ENCODE data around the gene GIMAP2.
"Not testable (repeated sequence)": the region's sequence is repeated elsewhere in the genome, so short reads cannot be mapped to it uniquely, and the experiment has no call there.

GIMAP2 gene

DNA sequence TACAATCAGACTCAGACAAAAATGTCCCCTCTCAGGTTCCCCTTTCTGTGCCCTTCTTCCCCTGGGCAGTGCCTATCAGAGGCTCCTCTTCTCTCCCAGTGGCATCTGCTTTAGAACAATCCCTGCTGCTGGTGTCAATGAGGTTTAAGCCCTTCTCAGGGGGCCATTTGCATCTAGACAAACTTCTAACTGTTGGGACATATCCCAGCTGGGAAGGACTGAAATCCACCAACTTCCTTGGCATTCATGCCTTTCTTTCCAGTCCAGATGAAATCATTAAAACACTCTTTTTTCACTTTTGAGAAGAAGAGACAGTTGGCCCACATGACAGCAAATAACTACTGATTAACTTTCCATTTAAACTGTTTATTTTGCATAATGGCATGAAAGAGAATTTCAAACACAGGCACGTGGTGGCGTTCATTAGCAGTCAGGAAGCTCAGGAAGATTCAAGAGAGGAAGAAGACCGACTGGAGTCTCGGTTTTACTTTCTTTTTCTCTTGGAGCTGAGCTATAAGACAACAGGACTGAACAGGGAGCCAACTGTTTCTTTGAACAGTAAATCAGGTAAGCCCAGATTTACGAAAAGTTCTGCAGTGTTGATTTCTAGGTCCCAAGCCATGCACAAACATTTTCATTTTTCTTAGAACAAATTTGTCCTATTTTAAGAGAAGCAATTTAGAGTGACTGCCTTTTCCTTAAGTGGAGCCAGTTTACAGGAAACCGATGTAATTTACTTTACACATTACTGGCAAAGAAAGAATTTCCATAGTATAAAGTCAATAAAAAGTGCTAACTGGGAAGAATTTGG lies at the start of gene GIMAP2:
Gene GIMAP2 (plus strand): TSS at position 488 of the 811 bp plus-strand sequence. CDS start 1,354 bp downstream, outside the sequence.
- Mint-ChIP-seq H3K27me3 (no peaks in the 10 kb centered on the region), H3K4me1 (peaks cover 88% of the 10 kb centered on the region), H3K36me3 (peaks cover 41% of the 10 kb centered on the region), H3K9me3 (peaks cover 17% of the 10 kb centered on the region), H3K4me3 (peak within 1 kb of the TSS; percentile 96), H3K27ac (peak within 1 kb of the TSS; percentile 99)

DNA sequence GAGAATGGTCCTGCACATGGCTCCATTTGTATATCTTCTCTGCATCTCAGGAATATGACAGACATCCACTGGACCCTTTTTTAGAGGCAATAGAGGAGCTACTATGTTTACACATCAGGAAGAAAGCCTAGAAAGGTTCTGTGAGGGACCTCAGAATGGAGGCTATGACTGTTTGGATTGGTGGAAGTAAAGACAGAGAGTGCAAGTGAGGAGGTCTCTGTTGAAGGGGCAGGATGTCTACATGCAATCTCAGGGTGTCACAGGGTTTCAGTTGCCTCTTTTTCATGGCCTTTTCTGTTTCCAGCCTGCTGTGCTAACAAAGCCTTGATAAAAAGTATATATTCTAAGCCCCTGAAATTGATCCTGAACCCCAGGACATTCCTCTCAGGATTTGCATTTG lies 43.7 kb upstream of the GIMAP2 start:
- H3K4me3 Mint-ChIP-seq: no peak overlapping the region
- peaks cover 48% of the 10 kb centered on the region for H3K36me3 Mint-ChIP-seq
- peaks cover 32% of the 10 kb centered on the region for H3K9me3 Mint-ChIP-seq
- H3K4me1 Mint-ChIP-seq: peaks cover 64% of the 10 kb centered on the region
- H3K27me3 Mint-ChIP-seq: no peaks in the 10 kb centered on the region
- H3K27ac Mint-ChIP-seq: peak overlapping the region; percentile 41

DNA sequence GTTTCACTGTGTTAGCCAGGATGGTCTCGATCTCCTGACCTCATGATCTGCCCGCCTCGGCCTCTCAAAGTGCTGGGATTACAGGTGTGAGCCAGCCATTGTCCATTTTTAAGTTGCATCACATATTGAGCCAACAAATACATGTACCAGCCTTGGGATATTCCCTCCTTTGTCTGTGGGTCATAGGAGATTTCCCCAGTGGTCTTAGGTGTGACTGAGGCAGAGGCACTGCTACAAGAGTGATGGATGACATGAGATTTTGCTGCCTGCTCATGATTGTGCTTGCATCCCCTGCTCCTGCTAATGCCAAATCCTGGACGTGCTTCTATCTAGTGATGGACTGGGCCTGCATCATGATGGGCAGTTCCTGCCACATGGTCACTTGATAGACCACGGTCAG lies 42.6 kb upstream of the GIMAP2 start:
- H3K27me3 Mint-ChIP-seq: no peaks in the 10 kb centered on the region
- peak overlapping the region; percentile 51 for H3K27ac Mint-ChIP-seq

DNA sequence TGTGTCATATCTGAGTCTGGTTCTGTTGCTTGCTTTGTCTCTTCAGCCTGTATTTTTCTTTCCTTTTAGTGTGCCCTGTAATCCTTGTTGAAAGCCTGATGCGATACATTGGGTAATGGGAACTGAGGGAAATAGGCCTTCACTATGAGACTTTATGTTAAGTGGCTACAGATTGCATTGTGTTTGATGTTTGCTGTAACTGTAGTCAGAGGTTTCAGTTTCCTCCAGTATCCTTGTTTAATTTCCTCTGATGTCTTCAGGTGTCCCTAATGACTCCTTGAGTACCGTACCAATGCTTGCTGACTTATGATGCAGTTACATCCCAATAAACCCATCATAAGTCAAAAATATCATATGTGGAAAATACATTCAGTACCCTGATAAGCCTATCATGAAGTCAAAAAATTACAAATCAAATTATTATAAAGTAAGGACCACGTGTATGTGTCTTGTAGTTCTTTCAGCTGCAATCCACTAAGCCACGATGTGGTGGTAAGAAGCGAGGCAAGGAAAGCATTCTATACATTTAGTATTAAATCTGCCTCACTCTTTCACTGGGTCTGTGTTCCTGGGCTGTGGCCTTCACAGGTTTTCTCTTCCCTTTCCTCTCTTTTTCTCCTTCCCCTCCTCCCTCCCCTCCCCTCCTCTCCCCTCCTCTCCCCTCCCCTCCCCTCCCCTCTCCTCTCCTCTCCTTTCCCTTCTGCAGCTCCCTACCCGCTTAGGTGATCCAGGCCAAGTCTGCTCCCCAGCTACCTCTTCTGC lies 40.1 kb upstream of the GIMAP2 start:
- peaks cover 71% of the 10 kb centered on the region for H3K4me1 Mint-ChIP-seq
- H3K27me3 Mint-ChIP-seq: no peaks in the 10 kb centered on the region
- peak overlapping the region; percentile 55 for H3K4me3 Mint-ChIP-seq
- H3K9me3 Mint-ChIP-seq: peaks cover 21% of the 10 kb centered on the region
- peaks cover 35% of the 10 kb centered on the region for H3K36me3 Mint-ChIP-seq
- H3K27ac Mint-ChIP-seq: peak overlapping the region; percentile 89

More for the DNA sequence above, 42.6 kb upstream of the GIMAP2 start:
- Mint-ChIP-seq H3K36me3 (peaks cover 42% of the 10 kb centered on the region), H3K4me1 (peaks cover 58% of the 10 kb centered on the region), H3K4me3 (no peak overlapping the region), H3K9me3 (peaks cover 31% of the 10 kb centered on the region)

DNA sequence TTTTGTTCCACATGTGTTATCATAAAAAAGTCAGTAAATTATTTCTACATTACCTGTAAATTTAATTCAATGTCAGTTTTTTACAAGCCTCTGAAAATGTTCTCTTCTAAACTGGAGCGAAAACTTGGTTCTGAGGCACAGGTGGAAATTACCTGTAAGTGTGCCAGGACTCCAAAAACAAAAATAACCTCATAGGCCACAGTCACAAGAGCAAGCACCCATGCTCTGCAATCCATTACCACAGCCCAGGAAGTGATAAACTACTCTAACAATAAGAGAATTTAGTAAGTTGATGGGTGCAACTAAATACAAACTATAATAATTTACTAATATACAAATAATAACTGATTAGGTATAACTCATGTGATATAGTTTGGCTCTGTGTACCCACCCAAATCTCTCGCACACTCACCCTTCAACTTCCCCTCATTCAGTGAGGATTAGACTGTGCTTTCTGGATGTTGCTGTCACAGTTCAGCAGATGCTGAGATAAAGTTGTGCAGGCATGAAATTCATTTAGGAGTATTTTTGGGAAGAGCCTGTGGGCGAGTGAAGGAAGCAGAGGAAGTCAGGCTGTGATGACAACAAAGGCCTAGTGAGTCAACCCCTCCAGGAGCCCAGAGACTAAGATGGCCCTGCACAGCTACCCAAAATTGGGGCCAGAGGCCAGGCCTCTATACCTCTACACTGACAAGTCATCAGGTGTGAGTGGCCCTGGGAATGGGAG lies 37.0 kb upstream of the GIMAP2 start:
- Mint-ChIP-seq H3K36me3 (peaks cover 39% of the 10 kb centered on the region), H3K27ac (peak overlapping the region; percentile 90), H3K4me1 (peaks cover 74% of the 10 kb centered on the region), H3K9me3 (peaks cover 34% of the 10 kb centered on the region), H3K4me3 (peak overlapping the region; percentile 47), H3K27me3 (no peaks in the 10 kb centered on the region)

DNA sequence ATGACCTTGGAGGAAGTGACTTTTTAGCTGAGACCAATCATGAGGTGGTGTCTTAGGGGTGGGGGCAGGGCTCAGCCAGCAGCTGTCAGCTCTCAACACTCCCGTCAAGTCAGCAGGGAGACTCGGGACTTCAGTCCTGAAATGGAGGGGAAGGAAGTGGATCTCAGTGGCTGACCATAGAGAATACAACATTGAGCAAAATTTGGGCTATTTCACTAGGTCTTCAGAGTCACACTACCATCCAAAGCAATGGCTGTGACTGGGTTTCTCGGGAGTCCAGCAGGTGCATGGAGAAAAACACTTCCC lies 36.5 kb upstream of the GIMAP2 start:
- H3K36me3 Mint-ChIP-seq: peaks cover 40% of the 10 kb centered on the region
- no peaks in the 10 kb centered on the region for H3K27me3 Mint-ChIP-seq
- peak overlapping the region; percentile 47 for H3K4me3 Mint-ChIP-seq
- peak overlapping the region; percentile 78 for H3K27ac Mint-ChIP-seq
- H3K4me1 Mint-ChIP-seq: peaks cover 74% of the 10 kb centered on the region
- peaks cover 34% of the 10 kb centered on the region for H3K9me3 Mint-ChIP-seq

DNA sequence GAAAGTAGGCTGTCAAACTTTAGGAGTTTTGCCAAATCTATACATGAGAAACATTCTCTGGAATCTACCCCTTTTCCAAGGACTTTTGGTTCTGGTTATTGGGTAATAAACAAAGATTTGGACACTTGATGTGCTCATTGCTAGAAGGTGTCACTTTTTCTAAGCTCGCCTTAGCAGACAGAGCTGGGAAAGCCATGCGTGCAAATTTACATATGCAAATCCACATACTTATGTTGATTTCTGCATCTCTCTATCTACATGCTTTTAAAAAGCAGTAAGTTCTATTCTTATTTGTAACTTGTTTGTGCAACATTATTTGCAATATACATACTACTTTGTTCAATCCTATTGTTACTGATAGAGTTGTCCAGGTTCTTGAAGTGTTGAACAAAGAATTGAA lies 30.8 kb upstream of the GIMAP2 start:
- Mint-ChIP-seq H3K36me3 (peaks cover 26% of the 10 kb centered on the region), H3K9me3 (peaks cover 16% of the 10 kb centered on the region), H3K4me1 (peaks cover 39% of the 10 kb centered on the region), H3K27ac (no peak overlapping the region), H3K4me3 (no peak overlapping the region), H3K27me3 (no peaks in the 10 kb centered on the region)

DNA sequence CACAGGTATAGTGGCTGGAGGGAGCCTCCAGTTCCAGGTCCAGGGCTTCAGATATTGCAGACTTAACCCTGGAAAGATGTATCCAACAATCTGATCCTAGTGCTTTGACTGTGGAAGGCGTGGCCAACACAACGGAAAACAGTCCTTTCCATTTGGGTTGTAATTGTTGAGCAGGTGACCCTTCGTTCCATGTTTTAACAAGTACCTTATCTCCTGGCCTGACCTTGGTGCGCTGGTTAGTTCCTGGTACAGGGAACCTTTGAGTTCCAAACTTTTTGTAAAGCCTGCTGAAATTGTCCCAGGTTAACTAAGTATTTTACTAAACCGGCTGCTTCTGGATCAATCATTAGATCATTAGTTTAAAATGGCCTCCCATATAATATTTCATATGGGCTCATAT lies 29.5 kb upstream of the GIMAP2 start:
- no peak overlapping the region for H3K27ac Mint-ChIP-seq
- H3K36me3 Mint-ChIP-seq: peaks cover 26% of the 10 kb centered on the region
- no peaks in the 10 kb centered on the region for H3K27me3 Mint-ChIP-seq
- no peak overlapping the region for H3K4me3 Mint-ChIP-seq
- peaks cover 50% of the 10 kb centered on the region for H3K4me1 Mint-ChIP-seq
- H3K9me3 Mint-ChIP-seq: peaks cover 10% of the 10 kb centered on the region

DNA sequence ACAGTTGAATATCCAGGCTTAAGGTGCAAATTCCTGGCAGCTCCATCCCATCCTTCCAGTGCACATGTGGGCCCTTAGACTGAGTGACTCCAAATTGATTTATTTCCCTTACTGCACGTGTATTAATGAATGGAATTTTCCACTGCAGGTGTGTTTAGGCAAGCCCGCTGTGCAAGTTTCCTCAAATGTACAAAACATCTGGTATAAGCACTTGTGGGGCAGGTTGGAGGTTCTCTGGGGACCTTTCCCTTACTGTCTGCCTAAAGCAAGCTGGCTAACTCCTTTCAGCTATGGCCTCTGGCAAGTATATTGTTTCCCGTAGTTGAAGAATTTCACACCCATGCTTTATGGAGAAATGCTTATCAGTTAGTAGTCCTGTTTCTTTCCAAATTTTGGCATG lies 28.0 kb upstream of the GIMAP2 start:
- Mint-ChIP-seq H3K27me3 (no peaks in the 10 kb centered on the region), H3K4me3 (no peak overlapping the region), H3K9me3 (no peaks in the 10 kb centered on the region), H3K4me1 (peaks cover 49% of the 10 kb centered on the region), H3K27ac (no peak overlapping the region), H3K36me3 (peaks cover 17% of the 10 kb centered on the region)

DNA sequence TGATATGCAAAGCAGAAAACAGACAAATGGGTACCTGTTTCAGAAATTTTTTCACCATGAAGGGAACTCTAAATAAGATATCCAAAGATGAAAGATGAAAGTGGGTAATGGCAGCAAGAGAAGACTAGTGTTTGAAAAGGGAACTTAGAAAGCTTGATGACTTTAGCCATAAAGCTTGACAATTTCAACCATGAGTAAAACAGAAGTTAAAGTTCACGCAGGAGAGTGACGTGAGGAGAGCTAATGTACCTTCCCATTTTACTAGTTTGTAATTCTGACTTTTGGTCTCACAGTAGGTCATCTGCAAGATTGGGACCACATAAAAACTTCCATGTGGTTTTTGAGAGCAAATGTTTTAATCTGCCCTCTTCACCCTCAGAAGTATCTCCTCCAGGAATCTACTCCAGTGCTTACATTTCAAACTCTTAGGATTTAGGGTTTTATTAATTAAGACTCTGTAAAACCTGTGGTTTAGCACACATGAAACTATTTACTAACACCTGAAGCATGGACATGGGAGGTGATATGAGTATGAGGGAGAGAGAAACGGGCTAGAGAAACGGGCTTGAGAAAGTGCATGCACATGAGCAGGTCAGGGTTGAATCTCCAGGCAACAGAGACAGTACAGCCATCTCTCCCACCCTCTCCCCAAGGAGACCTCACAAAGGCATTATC lies 24.4 kb upstream of the GIMAP2 start:
- Mint-ChIP-seq H3K27ac (peak overlapping the region; percentile 75), H3K4me3 (no peak overlapping the region), H3K4me1 (peaks cover 60% of the 10 kb centered on the region), H3K36me3 (peaks cover 8% of the 10 kb centered on the region), H3K27me3 (no peaks in the 10 kb centered on the region), H3K9me3 (no peaks in the 10 kb centered on the region)

DNA sequence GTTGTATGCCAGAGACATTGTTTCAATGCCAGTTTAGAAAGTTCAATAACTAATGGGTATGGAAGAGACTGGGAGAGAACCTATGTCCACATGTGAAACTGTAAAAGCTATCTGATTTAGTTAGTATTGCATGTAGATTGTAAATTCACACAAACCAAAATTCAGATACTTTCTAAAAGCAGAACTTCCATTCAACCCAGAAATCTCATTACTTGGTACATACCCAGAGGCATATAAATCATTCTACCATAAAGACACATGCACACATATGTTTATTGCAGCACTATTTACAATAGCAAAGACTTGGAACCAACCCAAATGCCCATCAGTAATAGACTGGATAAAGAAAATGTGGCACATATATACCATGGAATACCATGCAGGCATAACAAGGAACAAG lies 22.7 kb upstream of the GIMAP2 start:
- H3K27ac Mint-ChIP-seq: peak overlapping the region; percentile 92
- peaks cover 77% of the 10 kb centered on the region for H3K4me1 Mint-ChIP-seq
- peak overlapping the region; percentile 37 for H3K4me3 Mint-ChIP-seq
- not testable (repeated sequence) for H3K9me3 Mint-ChIP-seq, H3K27me3 Mint-ChIP-seq
- H3K36me3 Mint-ChIP-seq: peaks cover 10% of the 10 kb centered on the region

DNA sequence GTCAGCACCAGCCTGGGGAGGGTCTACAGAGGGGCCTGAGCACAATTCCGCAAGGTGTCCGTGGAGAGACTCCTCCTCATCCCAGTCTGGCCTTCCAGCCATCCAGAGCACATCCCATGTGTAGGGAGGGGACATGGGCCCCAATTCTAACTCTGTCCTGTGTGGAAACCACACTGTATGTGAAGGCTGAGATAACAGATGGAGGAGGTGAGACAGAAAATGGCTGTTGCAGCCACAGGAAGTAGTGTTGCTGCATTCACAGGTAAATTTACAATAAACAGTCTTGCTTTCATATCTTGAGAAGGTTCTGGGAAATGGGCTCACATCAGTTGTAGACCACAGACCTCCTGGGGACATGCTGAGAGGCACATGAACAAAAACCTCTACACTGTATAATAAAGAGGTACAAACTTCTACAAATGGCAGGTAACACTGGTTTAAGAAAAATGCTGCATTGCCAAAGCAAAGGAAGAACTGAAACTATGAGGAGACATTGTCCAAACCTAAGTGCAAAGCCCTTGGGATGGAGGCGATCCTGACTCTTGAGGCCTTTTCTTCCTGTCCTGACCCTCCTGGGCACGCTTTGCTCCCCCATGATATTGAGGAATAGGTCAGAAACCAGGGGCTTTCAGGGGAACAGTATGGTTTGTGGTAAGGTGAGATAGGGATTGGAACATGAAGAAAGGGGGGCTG lies 21.6 kb upstream of the GIMAP2 start:
- H3K27ac Mint-ChIP-seq: peak overlapping the region; percentile 98
- peaks cover 10% of the 10 kb centered on the region for H3K9me3 Mint-ChIP-seq
- peaks cover 10% of the 10 kb centered on the region for H3K36me3 Mint-ChIP-seq
- peak overlapping the region; percentile 51 for H3K4me3 Mint-ChIP-seq
- no peaks in the 10 kb centered on the region for H3K27me3 Mint-ChIP-seq
- H3K4me1 Mint-ChIP-seq: peaks cover 88% of the 10 kb centered on the region

DNA sequence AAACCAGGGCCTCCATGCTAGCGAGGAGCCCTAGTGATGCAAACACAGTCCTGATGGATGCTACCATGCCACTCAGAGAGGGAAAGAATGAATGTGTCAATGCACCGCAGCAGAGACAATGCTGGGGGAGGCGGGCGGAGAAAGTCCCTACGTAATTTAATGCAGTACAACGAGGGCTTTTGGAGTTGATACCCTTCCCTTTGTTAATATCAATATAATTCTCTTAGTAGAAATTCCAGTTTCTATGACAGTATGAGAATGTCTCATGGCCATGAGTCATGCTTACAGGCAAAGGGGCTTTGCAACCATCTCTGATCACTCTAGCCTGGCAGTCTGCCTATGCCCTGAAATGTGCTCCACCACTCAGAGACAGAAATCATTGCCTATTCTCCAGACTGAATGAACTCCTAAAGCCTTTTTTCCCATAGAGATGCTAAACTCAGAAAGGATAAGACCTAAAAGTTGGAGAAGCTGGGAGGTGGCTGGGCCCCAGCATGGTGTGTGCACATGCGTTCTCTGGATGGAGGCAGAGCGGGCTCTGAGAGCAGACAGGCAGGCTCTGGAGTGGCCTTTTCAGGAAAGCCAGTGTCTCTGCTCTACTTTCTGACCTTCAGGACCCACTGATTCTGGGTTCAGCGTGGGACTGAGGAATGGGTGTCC lies 20.3 kb upstream of the GIMAP2 start:
- H3K36me3 Mint-ChIP-seq: peaks cover 7% of the 10 kb centered on the region
- no peaks in the 10 kb centered on the region for H3K27me3 Mint-ChIP-seq
- peak overlapping the region; percentile 57 for H3K4me3 Mint-ChIP-seq
- H3K27ac Mint-ChIP-seq: peak overlapping the region; percentile 98
- H3K4me1 Mint-ChIP-seq: peaks cover 98% of the 10 kb centered on the region
- peaks cover 10% of the 10 kb centered on the region for H3K9me3 Mint-ChIP-seq

DNA sequence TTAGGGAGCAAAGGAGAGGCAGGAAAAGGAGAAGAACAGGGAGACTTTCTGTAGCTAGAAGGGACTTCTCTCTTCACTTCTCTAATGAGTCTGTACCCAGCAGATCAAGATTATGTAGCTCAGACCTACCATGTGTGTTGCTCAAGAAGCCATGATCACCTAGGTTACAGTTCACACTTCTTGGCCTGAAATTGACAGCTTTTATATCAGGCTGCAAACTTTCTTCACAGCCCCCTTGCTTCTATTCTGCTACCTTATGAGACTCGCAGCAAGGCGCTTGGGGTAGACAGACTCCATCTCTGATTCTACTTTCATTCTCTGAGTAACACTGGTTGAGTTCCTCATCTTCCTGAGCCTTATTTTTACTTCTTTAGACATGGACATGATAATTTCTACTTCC lies 19.6 kb upstream of the GIMAP2 start:
- H3K27ac Mint-ChIP-seq: peak overlapping the region; percentile 98
- H3K9me3 Mint-ChIP-seq: peaks cover 10% of the 10 kb centered on the region
- H3K4me3 Mint-ChIP-seq: peak overlapping the region; percentile 57
- H3K4me1 Mint-ChIP-seq: peaks cover 98% of the 10 kb centered on the region
- H3K27me3 Mint-ChIP-seq: no peaks in the 10 kb centered on the region
- peaks cover 5% of the 10 kb centered on the region for H3K36me3 Mint-ChIP-seq
